Tibial nerve (tissue), 4 donors: ENCODE results near the gene MRPL23.

Experiments used
- EP300 ChIP-seq, 2 donors: sonication (generic); formaldehyde crosslinking; IDR thresholded peaks; one replicate each; pipeline ENCODE4 v1.6.1; 2017; ENCODE audit warnings: antibody characterized with exemption in 2 of 2, mild to moderate bottlenecking in 1 of 2
- POLR2A ChIP-seq, 2 donors: fragments of 450-650 bp; IDR thresholded peaks; one replicate each; pipeline ENCODE4 v1.6.1; 2017; ENCODE audit warnings: antibody characterized with exemption in 2 of 2, mild to moderate bottlenecking in 2 of 2, moderate library complexity in 2 of 2
- TF ChIP-seq, protein P1 (sequence below), 5 experiments: fragments of 200-600 bp in 3 of 5; fragments of 450-650 bp in 2 of 5; sonication (generic) in 3 of 5; IDR thresholded peaks; one replicate each; pipeline ENCODE4 v1.5.1; 2016 to 2019; ENCODE audit warnings: antibody characterized with exemption in 5 of 5, mild to moderate bottlenecking in 3 of 5, moderate library complexity in 2 of 5

- TF ChIP-seq, protein P1, sequence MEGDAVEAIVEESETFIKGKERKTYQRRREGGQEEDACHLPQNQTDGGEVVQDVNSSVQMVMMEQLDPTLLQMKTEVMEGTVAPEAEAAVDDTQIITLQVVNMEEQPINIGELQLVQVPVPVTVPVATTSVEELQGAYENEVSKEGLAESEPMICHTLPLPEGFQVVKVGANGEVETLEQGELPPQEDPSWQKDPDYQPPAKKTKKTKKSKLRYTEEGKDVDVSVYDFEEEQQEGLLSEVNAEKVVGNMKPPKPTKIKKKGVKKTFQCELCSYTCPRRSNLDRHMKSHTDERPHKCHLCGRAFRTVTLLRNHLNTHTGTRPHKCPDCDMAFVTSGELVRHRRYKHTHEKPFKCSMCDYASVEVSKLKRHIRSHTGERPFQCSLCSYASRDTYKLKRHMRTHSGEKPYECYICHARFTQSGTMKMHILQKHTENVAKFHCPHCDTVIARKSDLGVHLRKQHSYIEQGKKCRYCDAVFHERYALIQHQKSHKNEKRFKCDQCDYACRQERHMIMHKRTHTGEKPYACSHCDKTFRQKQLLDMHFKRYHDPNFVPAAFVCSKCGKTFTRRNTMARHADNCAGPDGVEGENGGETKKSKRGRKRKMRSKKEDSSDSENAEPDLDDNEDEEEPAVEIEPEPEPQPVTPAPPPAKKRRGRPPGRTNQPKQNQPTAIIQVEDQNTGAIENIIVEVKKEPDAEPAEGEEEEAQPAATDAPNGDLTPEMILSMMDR (IDR thresholded peaks at IDR 0.05), result no peak
- TF ChIP-seq POLR2A (IDR thresholded peaks at IDR 0.05) (no peak), EP300 (IDR thresholded peaks at IDR 0.05) (no peak)
Measured at GRCh38 chr11:1909524-1909923, 37.6 kb upstream of the MRPL23 start.
